GM23338 (cell line): ENCODE measurements around the gene SPG7.

Experiments
- CREB1 ChIP-seq: fragments of 250-450 bp; sonication (Bioruptor Pico); IDR thresholded peaks from 2 replicates; pipeline ENCODE4 v1.5.0; 2020; ENCODE audit warnings: low read depth, mild to moderate bottlenecking, moderate library complexity
- EZH2 ChIP-seq: fragments of 200-600 bp; sonication (generic); IDR thresholded peaks from one replicate; pipeline ENCODE4 v1.8.0; 2017; ENCODE audit warnings: antibody characterized with exemption, mild to moderate bottlenecking, low read depth; ENCODE audit not compliant: unreplicated experiment
- EZH2phosphoT487 ChIP-seq: fragments of 200-600 bp; sonication (generic); IDR thresholded peaks from one replicate; pipeline ENCODE4 v1.8.1; 2018; ENCODE audit warnings: antibody characterized with exemption; ENCODE audit not compliant: unreplicated experiment
- JUNB ChIP-seq: IDR thresholded peaks from one replicate; pipeline ENCODE4 v1.6.1; 2016; ENCODE audit warnings: antibody characterized with exemption; ENCODE audit not compliant: unreplicated experiment
- NANOG ChIP-seq: IDR thresholded peaks from 2 replicates; pipeline ENCODE4 v1.6.1; 2016; ENCODE audit warnings: antibody characterized with exemption, borderline replicate concordance
- POLR2AphosphoS5 ChIP-seq: IDR thresholded peaks from 2 replicates; pipeline ENCODE4 v1.6.1; 2016; ENCODE audit warnings: antibody characterized with exemption, low read depth
- STAT1 ChIP-seq: IDR thresholded peaks from one replicate; pipeline ENCODE4 v1.6.1; 2016; ENCODE audit warnings: antibody characterized with exemption; ENCODE audit not compliant: unreplicated experiment
- ZNF331 ChIP-seq: fragments of 250-450 bp; sonication (Bioruptor Pico); IDR thresholded peaks from 2 replicates; pipeline ENCODE4 v1.5.0; 2020; ENCODE audit warnings: low read depth, mild to moderate bottlenecking, moderate library complexity
- TF ChIP-seq, protein P1 (sequence below), 2 experiments: fragments of 200-600 bp in 1 of 2; sonication (generic) in 1 of 2; conservative IDR thresholded peaks; 2 replicates each; pipeline versions ENCODE4 v1.5.1 to v1.6.1; 2016 to 2017; ENCODE audit warnings: antibody characterized with exemption in 2 of 2, low read depth in 2 of 2, mild to moderate bottlenecking in 2 of 2, moderate library complexity in 1 of 2
- TF ChIP-seq, protein P2 (sequence below): IDR thresholded peaks from 2 replicates; pipeline ENCODE4 v1.6.1; 2016; ENCODE audit warnings: antibody characterized with exemption
- TF ChIP-seq, protein P3 (sequence below): IDR thresholded peaks from one replicate; pipeline ENCODE4 v1.6.1; 2018; ENCODE audit warnings: antibody characterized with exemption; ENCODE audit not compliant: unreplicated experiment

DNA sequence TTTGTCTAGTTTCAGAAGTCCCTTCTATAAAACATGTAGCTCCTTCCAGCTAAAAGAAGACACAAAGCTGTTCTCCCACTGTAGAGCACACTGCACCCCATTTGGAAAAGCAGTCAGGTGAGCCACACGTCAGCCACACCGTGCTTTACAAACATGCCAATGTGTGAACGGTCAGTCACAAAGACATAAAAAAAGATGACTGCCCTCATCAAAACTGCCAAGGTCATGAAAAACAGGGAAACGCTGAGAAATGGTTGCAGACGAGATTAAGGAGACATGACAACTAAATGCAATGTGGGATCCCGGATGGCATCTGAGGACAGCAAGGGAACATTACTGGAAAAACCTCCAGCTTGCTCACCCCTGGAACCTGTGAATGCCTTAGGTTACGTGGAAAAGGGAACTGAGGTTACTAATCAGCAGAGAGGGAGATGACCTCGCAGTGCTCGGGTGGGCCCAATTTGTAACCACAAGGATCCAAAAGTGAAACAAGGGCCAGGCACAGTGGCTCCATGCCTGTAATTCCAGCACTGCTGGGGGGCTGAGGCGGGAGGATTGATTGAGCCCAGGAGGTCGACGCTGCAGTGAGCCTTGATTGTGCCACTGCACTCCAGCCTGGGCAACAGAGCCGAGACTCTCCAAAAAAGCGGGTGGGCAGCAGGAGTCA lies 25.9 kb upstream of the SPG7 start:
- TF ChIP-seq, protein P1, sequence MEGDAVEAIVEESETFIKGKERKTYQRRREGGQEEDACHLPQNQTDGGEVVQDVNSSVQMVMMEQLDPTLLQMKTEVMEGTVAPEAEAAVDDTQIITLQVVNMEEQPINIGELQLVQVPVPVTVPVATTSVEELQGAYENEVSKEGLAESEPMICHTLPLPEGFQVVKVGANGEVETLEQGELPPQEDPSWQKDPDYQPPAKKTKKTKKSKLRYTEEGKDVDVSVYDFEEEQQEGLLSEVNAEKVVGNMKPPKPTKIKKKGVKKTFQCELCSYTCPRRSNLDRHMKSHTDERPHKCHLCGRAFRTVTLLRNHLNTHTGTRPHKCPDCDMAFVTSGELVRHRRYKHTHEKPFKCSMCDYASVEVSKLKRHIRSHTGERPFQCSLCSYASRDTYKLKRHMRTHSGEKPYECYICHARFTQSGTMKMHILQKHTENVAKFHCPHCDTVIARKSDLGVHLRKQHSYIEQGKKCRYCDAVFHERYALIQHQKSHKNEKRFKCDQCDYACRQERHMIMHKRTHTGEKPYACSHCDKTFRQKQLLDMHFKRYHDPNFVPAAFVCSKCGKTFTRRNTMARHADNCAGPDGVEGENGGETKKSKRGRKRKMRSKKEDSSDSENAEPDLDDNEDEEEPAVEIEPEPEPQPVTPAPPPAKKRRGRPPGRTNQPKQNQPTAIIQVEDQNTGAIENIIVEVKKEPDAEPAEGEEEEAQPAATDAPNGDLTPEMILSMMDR (conservative IDR thresholded peaks at IDR 0.05; ENCODE audit: low read depth in 2 of 2), result no peak
- TF ChIP-seq EZH2phosphoT487, result no peak
- TF ChIP-seq EZH2, result no peak
- TF ChIP-seq, protein P2, sequence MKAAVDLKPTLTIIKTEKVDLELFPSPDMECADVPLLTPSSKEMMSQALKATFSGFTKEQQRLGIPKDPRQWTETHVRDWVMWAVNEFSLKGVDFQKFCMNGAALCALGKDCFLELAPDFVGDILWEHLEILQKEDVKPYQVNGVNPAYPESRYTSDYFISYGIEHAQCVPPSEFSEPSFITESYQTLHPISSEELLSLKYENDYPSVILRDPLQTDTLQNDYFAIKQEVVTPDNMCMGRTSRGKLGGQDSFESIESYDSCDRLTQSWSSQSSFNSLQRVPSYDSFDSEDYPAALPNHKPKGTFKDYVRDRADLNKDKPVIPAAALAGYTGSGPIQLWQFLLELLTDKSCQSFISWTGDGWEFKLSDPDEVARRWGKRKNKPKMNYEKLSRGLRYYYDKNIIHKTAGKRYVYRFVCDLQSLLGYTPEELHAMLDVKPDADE, result no peak
- TF ChIP-seq POLR2AphosphoS5, result no peak
- TF ChIP-seq CREB1 (CRISPR knock-in tag), result no peak
- TF ChIP-seq, protein P3, sequence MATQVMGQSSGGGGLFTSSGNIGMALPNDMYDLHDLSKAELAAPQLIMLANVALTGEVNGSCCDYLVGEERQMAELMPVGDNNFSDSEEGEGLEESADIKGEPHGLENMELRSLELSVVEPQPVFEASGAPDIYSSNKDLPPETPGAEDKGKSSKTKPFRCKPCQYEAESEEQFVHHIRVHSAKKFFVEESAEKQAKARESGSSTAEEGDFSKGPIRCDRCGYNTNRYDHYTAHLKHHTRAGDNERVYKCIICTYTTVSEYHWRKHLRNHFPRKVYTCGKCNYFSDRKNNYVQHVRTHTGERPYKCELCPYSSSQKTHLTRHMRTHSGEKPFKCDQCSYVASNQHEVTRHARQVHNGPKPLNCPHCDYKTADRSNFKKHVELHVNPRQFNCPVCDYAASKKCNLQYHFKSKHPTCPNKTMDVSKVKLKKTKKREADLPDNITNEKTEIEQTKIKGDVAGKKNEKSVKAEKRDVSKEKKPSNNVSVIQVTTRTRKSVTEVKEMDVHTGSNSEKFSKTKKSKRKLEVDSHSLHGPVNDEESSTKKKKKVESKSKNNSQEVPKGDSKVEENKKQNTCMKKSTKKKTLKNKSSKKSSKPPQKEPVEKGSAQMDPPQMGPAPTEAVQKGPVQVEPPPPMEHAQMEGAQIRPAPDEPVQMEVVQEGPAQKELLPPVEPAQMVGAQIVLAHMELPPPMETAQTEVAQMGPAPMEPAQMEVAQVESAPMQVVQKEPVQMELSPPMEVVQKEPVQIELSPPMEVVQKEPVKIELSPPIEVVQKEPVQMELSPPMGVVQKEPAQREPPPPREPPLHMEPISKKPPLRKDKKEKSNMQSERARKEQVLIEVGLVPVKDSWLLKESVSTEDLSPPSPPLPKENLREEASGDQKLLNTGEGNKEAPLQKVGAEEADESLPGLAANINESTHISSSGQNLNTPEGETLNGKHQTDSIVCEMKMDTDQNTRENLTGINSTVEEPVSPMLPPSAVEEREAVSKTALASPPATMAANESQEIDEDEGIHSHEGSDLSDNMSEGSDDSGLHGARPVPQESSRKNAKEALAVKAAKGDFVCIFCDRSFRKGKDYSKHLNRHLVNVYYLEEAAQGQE, result no peak
- TF ChIP-seq NANOG, result no peak
- no peak for TF ChIP-seq JUNB
- no peak for TF ChIP-seq STAT1
- no peak for TF ChIP-seq ZNF331
